ENCODE data around the gene NUDT16L1. TPM values are rescaled to one million over a fixed set of nuclear protein-coding genes. Genes with fewer than 3 reads are reported as not detected.
"Not testable (repeated sequence)": the region's sequence is repeated elsewhere in the genome, so short reads cannot be mapped to it uniquely, and the experiment has no call there.

The NUDT16L1 gene
- total RNA-seq, 1 donor from 2014 or later = 24.1 TPM

GRCh38 chr16:4713663-4714501, 20.5 kb downstream of the NUDT16L1 start:
- DNase-seq (ENCODE audit: low read depth in 2 of 2) = no peak

DNA sequence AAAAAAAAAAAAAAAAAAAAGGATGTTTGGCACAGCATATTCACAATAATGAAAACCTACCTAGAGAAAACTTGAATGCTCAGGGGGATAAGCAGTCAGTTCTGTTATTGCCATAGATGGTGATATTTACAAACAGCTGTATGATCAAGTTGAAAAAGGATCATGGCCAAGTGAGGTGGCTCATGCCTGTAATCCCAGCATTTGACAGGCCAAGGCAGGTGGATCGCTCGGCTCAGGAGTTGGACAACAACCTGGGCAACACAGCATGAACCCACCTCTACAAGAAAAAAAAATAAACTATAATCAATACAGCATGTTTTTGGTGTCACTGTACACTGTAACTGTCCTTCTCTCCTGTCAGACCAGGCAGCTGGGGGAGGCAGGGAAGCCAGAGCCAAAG, 21.6 kb downstream of the NUDT16L1 start:
- no peak for DNase-seq (ENCODE audit: low read depth in 2 of 2)

DNA sequence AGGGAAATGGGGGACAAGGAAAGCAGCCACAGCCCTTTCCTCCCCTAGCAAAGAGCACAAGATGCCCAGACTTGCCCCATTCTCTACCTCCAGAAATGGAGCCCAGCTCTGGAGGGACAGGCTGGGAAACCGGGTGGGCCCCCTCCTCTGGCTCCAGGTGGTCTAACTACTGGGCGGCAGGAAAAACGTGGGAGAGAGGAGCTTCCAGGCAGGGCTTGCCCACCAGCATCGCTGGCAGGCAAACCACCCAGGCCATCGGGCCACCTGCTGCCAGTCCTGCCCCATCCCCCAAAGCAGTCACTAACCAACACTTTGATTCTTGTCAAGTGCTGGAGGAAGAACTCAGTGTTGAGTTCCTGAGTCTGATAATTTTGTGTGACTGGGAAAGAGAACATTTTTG, 25.1 kb downstream of the NUDT16L1 start:
- DNase-seq (ENCODE audit: low read depth in 2 of 2) = no peak

GRCh38 chr16:4723071-4723767, 29.9 kb downstream of the NUDT16L1 start:
- no peak for DNase-seq (ENCODE audit: low read depth in 2 of 2)

DNA sequence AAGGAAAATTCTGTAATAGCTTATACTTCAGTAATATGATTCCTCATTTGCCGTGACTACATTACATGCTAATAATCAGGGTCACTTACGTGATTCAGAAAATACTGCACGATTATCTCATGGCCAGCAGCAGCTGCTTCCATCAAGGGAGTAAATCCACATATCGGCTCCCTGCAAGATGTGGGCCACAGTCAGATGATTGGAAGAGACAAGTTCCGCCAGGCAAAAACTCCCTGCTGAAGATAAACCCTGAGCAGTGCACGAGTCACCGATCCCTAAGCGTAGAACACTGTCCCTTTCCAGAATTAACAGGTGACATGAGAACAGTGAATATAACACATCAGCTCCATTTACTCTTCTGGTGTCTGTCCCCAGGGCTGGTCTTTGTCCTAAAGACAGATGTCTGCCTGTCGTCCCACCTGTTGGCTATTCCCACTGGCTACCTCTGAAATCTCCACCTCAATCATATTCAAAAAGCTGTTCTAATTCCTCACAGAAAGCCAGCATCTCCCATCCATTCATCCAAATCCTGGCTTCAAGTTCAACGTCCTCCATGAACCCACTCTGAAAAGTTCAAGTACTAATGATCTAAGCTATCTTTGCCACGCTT, 31.4 kb downstream of the NUDT16L1 start:
- DNase-seq (ENCODE audit: low read depth in 2 of 2) = no peak

DNA sequence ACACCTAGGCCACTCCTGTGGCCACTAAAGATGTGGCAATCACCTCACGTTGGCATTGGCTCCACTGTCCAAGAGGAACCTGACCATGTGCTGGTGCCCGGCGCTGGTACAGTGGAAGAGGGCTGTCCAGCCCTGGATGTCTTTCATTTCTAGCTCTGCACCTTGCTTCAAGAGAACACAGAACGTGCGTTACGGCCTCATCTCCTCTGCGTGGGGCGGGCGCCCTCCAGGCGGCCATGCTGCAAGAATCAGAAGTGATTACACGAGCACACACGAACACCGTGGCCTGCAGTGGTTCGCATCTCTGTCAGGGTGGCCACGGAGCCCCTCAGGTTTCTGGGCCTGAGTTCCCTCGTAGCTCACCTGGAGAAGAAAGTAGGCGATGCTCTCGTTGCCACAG, 33.3 kb downstream of the NUDT16L1 start:
- no peak for DNase-seq (ENCODE audit: low read depth in 2 of 2)

GRCh38 chr16:4728676-4729075, 35.3 kb downstream of the NUDT16L1 start:
- no peak for DNase-seq (ENCODE audit: low read depth in 2 of 2)

DNA sequence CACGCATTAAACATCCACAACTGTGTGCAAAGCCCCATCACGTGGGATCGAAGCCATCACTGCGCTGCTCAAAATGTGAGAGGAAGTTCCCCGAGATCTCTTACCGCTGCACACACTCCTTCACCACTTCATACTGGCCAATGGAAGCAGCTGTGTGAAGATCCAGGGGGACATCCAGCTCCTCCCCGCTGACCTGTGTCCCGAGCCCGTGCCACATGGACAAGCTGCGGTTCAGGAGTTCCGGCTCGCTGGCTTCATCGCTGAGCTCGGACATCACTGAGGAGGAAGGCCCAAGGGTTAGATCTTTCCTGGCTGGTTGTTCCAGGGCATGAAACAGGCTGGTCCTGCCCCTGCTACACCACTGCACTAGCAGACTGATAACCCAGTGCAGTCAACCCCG, 36.5 kb downstream of the NUDT16L1 start:
- DNase-seq (ENCODE audit: low read depth in 2 of 2) = no peak

DNA sequence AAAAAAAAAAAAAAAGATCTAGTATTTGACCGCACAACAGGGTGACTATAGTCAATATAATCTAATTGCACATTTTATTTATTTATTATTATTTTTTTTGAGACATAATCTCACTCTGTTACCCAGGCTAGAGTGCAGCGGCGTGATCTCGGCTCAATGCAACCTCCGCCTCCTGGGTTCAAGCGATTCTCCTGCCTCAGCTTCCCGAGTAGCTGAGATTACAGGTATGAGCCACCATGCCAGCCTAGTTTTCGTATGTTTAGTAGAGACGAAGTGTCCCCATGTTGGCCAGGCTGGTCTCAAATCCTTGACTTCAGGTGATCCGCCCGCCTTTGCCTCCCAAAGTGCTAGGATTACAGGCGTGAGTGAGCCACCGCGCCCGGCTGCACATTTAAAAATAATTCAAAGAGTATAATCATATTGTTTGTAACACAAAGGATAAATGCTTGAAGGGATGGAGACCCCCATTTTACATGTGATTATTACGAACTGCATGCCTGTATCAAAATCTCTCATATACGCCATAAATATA, 39.9 kb downstream of the NUDT16L1 start:
- no peak for DNase-seq (ENCODE audit: low read depth in 2 of 2)

- no peak for DNase-seq (ENCODE audit: low read depth in 2 of 2)
Measured at GRCh38 chr16:4733747-4734062, 40.3 kb downstream of the NUDT16L1 start.

GRCh38 chr16:4734063-4734729, 40.8 kb downstream of the NUDT16L1 start, which contains the start of the genes ANKS3 and DNAAF8:
TSS of gene ANKS3 (minus strand) at chr16:4734271. CDS start at chr16:4730149, 4,122 bp downstream.
TSS of gene DNAAF8 (plus strand) at chr16:4734537. CDS start at chr16:4736515, 1,978 bp downstream.
- peak; percentile 91 to 98 for DNase-seq (ENCODE audit: low read depth in 2 of 2)

- peak; percentile 27 to 83 for DNase-seq (ENCODE audit: low read depth in 2 of 2)
Measured at GRCh38 chr16:4734730-4735535, 41.6 kb downstream of the NUDT16L1 start.

- no peak for DNase-seq (ENCODE audit: low read depth in 2 of 2)
Measured at GRCh38 chr16:4736546-4736945, 43.2 kb downstream of the NUDT16L1 start.

GRCh38 chr16:4737545-4737944, 44.2 kb downstream of the NUDT16L1 start:
- no peak for DNase-seq (ENCODE audit: low read depth in 2 of 2)

GRCh38 chr16:4738370-4738769, 45.0 kb downstream of the NUDT16L1 start:
- not testable (repeated sequence) for DNase-seq (ENCODE audit: low read depth in 2 of 2)

GRCh38 chr16:4743226-4743878, 50.0 kb downstream of the NUDT16L1 start:
- no peak for DNase-seq (ENCODE audit: low read depth in 2 of 2)

GRCh38 chr16:4744555-4745273, 51.4 kb downstream of the NUDT16L1 start:
- DNase-seq (ENCODE audit: low read depth in 2 of 2) = no peak

- no peak for DNase-seq (ENCODE audit: low read depth in 2 of 2)
Measured at GRCh38 chr16:4745274-4745569, 51.9 kb downstream of the NUDT16L1 start.

All from dermis microvascular lymphatic vessel endothelial cell (primary cell).